Measurements from ENCODE around the gene TBCB. TPM values are rescaled to one million over a fixed set of nuclear protein-coding genes. Genes with fewer than 3 reads are reported as not detected.

The TBCB gene
- total RNA-seq, 1 experiment from 2014 or later: 427 TPM

DNA sequence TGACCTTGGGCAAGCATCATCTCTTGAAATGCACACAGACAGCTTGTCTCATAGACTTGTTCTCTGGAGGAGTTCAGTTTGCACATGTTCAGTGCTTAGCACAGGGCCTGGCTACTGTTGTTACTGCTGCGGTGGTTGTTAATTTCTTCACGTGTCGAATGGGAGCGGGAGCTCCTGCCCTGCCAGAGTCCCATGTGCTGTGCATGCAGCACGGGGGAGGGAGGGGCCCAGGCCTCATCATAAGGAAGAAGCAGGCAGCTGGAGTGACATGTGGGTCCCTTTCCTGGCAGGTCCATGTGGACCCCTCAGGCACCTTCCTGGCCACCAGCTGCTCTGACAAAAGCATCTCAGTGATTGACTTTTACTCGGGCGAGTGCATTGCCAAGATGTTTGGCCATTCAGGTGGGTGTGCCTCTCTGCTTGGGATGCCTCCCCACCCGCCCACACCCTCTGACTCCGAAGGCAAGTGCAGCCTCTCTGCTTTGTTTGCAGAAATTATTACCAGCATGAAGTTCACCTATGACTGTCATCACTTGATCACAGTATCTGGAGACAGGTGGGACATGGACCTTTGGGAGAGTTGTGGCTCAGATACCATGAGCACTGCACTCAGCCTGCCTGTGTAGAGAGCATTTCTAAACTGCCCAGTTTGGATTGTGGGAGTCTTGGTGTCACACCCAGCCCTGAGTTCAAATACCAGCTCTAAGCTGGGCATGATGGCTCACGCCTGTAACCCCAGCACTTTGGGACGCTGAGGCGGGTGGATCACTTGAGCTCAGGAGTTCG, 24.2 kb upstream of the TBCB start:
- peaks cover 85% of the 10 kb centered on the region for H3K36me3 ChIP-seq
- no peaks in the 10 kb centered on the region for H3K9me3 ChIP-seq (replicated peaks)
- H3K27me3 ChIP-seq (replicated peaks): no peaks in the 10 kb centered on the region
- DNase-seq (ENCODE audit: low read depth in 1 of 2, low spot score in 2 of 2): no peak
- H3K27ac ChIP-seq: no peak overlapping the region
- no peak overlapping the region for H3K4me3 ChIP-seq
- H3K4me1 ChIP-seq (replicated peaks): no peaks in the 10 kb centered on the region

DNA sequence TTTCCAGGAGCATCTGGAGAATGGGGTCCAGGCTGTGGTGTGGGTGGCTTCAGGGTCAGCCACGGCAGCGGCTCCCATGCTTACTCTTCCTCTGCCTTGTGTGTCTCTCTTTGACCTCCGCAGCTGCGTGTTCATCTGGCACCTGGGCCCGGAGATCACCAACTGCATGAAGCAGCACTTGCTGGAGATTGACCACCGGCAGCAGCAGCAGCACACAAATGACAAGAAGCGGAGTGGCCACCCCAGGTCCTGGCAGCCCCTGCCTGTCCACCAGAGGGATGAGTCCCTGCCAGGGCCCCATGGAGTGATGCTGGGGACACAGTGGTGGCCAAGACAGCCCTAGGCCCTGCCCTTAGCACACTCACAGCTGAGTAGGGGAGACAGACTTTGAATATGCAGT, 22.7 kb upstream of the TBCB start:
- H3K4me3 ChIP-seq: no peak overlapping the region
- no peaks in the 10 kb centered on the region for H3K4me1 ChIP-seq (replicated peaks)
- no peak overlapping the region for H3K27ac ChIP-seq
- DNase-seq (ENCODE audit: low read depth in 1 of 2, low spot score in 2 of 2): no peak
- no peaks in the 10 kb centered on the region for H3K27me3 ChIP-seq (replicated peaks)
- peaks cover 85% of the 10 kb centered on the region for H3K36me3 ChIP-seq
- no peaks in the 10 kb centered on the region for H3K9me3 ChIP-seq (replicated peaks)

GRCh38 chr19:36093146-36093662, 22.1 kb upstream of the TBCB start:
- no peak for DNase-seq (ENCODE audit: low read depth in 1 of 2, low spot score in 2 of 2)
- no peaks in the 10 kb centered on the region for H3K9me3 ChIP-seq (replicated peaks)
- H3K4me3 ChIP-seq: no peak overlapping the region
- H3K4me1 ChIP-seq (replicated peaks): no peaks in the 10 kb centered on the region
- no peaks in the 10 kb centered on the region for H3K27me3 ChIP-seq (replicated peaks)
- no peak overlapping the region for H3K27ac ChIP-seq
- peaks cover 82% of the 10 kb centered on the region for H3K36me3 ChIP-seq

DNA sequence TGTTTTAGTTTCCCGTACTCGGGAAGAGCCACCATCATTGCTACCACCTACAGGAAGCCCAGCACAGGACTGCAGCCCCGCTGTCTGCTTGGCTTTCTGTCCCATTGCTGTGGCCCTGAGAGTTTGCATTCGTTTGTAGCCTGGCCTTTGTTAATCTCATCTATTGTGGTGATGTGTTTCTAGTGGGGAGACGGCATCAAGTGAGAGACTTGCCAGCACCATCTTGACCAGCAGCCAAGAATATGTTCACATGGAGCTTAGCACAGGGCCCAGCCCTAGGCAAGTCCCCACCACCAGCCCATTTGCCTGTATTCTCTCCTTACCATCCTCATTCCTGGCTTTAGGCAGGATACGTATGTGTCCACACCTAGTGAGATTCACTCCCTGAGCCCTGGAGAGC, 21.6 kb upstream of the TBCB start:
- Histone ChIP-seq H3K4me1 (replicated peaks) (no peaks in the 10 kb centered on the region), H3K27me3 (replicated peaks) (no peaks in the 10 kb centered on the region), H3K36me3 (peaks cover 82% of the 10 kb centered on the region), H3K4me3 (no peak overlapping the region), H3K27ac (no peak overlapping the region), H3K9me3 (replicated peaks) (no peaks in the 10 kb centered on the region)
- no peak for DNase-seq (ENCODE audit: low read depth in 1 of 2, low spot score in 2 of 2)

- no peak overlapping the region for H3K4me3 ChIP-seq
- no peak for DNase-seq (ENCODE audit: low read depth in 1 of 2, low spot score in 2 of 2)
- H3K4me1 ChIP-seq (replicated peaks): no peaks in the 10 kb centered on the region
- H3K9me3 ChIP-seq (replicated peaks): no peaks in the 10 kb centered on the region
- H3K27me3 ChIP-seq (replicated peaks): no peaks in the 10 kb centered on the region
- H3K36me3 ChIP-seq: peaks cover 86% of the 10 kb centered on the region
- no peak overlapping the region for H3K27ac ChIP-seq
These were observed 18.2 kb upstream of the TBCB start for GRCh38 chr19:36097036-36097435.

GRCh38 chr19:36099166-36099785, 16.0 kb upstream of the TBCB start:
- Histone ChIP-seq H3K4me1 (replicated peaks) (no peaks in the 10 kb centered on the region), H3K36me3 (peaks cover 88% of the 10 kb centered on the region), H3K27me3 (replicated peaks) (no peaks in the 10 kb centered on the region), H3K4me3 (no peak overlapping the region), H3K27ac (no peak overlapping the region), H3K9me3 (replicated peaks) (no peaks in the 10 kb centered on the region)
- no peak for DNase-seq (ENCODE audit: low read depth in 1 of 2, low spot score in 2 of 2)

DNA sequence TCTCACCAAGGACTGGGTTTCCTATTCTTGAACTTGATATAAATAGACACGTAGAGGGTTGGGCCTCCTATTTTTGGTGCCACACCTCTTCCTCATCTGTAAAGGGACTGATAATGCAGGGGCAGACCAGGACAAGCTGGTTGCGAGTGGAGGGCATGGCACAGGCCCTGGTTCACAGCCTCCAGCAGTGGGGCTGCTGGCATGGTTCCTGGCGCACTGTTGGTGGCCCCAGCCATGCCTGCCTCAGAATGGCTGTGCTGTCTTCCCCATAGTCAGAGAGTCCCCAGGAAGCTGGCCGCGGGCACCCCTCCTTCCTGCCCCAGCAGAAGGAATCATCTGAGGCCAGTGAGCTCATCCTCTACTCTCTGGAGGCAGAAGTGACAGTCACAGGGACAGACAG, 14.8 kb upstream of the TBCB start:
- H3K36me3 ChIP-seq: peaks cover 91% of the 10 kb centered on the region

GRCh38 chr19:36101550-36102327, 13.5 kb upstream of the TBCB start:
- Histone ChIP-seq H3K4me1 (replicated peaks) (no peaks in the 10 kb centered on the region), H3K27ac (no peak overlapping the region), H3K4me3 (no peak overlapping the region), H3K36me3 (peaks cover 94% of the 10 kb centered on the region), H3K9me3 (replicated peaks) (no peaks in the 10 kb centered on the region), H3K27me3 (replicated peaks) (no peaks in the 10 kb centered on the region)
- no peak for DNase-seq (ENCODE audit: low read depth in 1 of 2, low spot score in 2 of 2)

More for the DNA sequence above, 14.8 kb upstream of the TBCB start:
- no peak for DNase-seq (ENCODE audit: low read depth in 1 of 2, low spot score in 2 of 2)
- H3K4me3 ChIP-seq: no peak overlapping the region
- no peaks in the 10 kb centered on the region for H3K4me1 ChIP-seq (replicated peaks)
- H3K9me3 ChIP-seq (replicated peaks): no peaks in the 10 kb centered on the region
- no peaks in the 10 kb centered on the region for H3K27me3 ChIP-seq (replicated peaks)
- H3K27ac ChIP-seq: no peak overlapping the region

- DNase-seq (ENCODE audit: low read depth in 1 of 2, low spot score in 2 of 2): no peak
- no peaks in the 10 kb centered on the region for H3K9me3 ChIP-seq (replicated peaks)
- H3K4me1 ChIP-seq (replicated peaks): no peaks in the 10 kb centered on the region
- no peak overlapping the region for H3K27ac ChIP-seq
- peaks cover 87% of the 10 kb centered on the region for H3K36me3 ChIP-seq
- H3K4me3 ChIP-seq: no peak overlapping the region
- H3K27me3 ChIP-seq (replicated peaks): no peaks in the 10 kb centered on the region
These were observed 12.1 kb upstream of the TBCB start for GRCh38 chr19:36103040-36103626.

- H3K27ac ChIP-seq: no peak overlapping the region
- no peak overlapping the region for H3K4me3 ChIP-seq
- H3K4me1 ChIP-seq (replicated peaks): no peaks in the 10 kb centered on the region
- no peak for DNase-seq (ENCODE audit: low read depth in 1 of 2, low spot score in 2 of 2)
- peaks cover 80% of the 10 kb centered on the region for H3K36me3 ChIP-seq
- no peaks in the 10 kb centered on the region for H3K27me3 ChIP-seq (replicated peaks)
- no peaks in the 10 kb centered on the region for H3K9me3 ChIP-seq (replicated peaks)
These were observed 11.3 kb upstream of the TBCB start for GRCh38 chr19:36103842-36104552.

GRCh38 chr19:36106441-36106840, 8.8 kb upstream of the TBCB start:
- no peak for DNase-seq (ENCODE audit: low read depth in 1 of 2, low spot score in 2 of 2)
- H3K4me1 ChIP-seq (replicated peaks): no peaks in the 10 kb centered on the region

DNA sequence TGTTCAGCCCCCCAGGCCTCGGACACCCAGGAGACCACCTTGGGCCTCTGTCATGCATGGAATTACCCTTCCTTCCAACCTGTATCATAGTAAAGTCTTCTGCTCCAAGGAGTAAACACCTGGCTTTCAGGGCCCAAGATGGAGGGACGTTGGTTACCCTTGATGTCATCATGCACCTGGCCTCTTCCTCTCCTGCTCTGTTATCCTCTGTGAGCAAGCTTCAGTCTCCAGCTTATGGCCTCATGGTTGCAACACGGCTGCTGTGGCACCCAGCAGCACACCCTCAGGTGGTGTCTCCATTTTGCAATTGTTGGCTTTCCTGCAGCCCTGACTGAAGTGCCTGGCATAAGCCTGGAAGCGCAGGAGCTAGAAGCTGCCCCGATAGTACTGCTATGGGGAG, 8.3 kb upstream of the TBCB start:
- Histone ChIP-seq H3K27me3 (replicated peaks) (no peaks in the 10 kb centered on the region), H3K36me3 (peaks cover 59% of the 10 kb centered on the region), H3K9me3 (replicated peaks) (no peaks in the 10 kb centered on the region), H3K4me1 (replicated peaks) (no peaks in the 10 kb centered on the region), H3K4me3 (no peak overlapping the region), H3K27ac (no peak overlapping the region)
- no peak for DNase-seq (ENCODE audit: low read depth in 1 of 2, low spot score in 2 of 2)

More at GRCh38 chr19:36106441-36106840, 8.8 kb upstream of the TBCB start:
- Histone ChIP-seq H3K27ac (no peak overlapping the region), H3K36me3 (peaks cover 61% of the 10 kb centered on the region), H3K4me3 (no peak overlapping the region), H3K9me3 (replicated peaks) (no peaks in the 10 kb centered on the region), H3K27me3 (replicated peaks) (no peaks in the 10 kb centered on the region)

DNA sequence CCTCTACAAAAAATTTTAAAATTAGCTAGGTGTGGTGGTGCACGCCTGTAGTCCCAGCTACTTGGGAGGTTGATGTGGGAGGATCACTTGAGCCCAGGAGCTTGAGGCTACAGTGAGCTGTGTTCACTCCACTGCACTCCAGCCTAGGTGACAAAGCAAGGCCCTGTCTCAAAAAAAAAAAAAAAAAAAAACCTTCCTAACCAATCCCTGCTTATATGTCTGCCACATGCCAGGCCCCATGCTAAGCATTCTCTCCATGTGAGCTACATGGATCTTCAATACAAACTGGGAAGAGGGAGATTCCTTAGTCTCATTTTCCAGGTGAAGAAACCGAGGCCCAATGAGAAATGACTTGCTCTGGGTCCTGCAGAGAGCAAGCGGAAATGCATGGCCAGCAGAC, 6.6 kb upstream of the TBCB start:
- H3K4me3 ChIP-seq: no peak overlapping the region
- no peak for DNase-seq (ENCODE audit: low read depth in 1 of 2, low spot score in 2 of 2)
- peaks cover 52% of the 10 kb centered on the region for H3K36me3 ChIP-seq
- no peaks in the 10 kb centered on the region for H3K9me3 ChIP-seq (replicated peaks)
- H3K4me1 ChIP-seq (replicated peaks): peaks cover 3% of the 10 kb centered on the region
- no peaks in the 10 kb centered on the region for H3K27me3 ChIP-seq (replicated peaks)
- no peak overlapping the region for H3K27ac ChIP-seq
